ENCODE data around the gene DNAJC10.
"Not testable (repeated sequence)": the region's sequence is repeated elsewhere in the genome, so short reads cannot be mapped to it uniquely, and the experiment has no call there.

Gene DNAJC10, protein sequence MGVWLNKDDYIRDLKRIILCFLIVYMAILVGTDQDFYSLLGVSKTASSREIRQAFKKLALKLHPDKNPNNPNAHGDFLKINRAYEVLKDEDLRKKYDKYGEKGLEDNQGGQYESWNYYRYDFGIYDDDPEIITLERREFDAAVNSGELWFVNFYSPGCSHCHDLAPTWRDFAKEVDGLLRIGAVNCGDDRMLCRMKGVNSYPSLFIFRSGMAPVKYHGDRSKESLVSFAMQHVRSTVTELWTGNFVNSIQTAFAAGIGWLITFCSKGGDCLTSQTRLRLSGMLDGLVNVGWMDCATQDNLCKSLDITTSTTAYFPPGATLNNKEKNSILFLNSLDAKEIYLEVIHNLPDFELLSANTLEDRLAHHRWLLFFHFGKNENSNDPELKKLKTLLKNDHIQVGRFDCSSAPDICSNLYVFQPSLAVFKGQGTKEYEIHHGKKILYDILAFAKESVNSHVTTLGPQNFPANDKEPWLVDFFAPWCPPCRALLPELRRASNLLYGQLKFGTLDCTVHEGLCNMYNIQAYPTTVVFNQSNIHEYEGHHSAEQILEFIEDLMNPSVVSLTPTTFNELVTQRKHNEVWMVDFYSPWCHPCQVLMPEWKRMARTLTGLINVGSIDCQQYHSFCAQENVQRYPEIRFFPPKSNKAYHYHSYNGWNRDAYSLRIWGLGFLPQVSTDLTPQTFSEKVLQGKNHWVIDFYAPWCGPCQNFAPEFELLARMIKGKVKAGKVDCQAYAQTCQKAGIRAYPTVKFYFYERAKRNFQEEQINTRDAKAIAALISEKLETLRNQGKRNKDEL

DNA sequence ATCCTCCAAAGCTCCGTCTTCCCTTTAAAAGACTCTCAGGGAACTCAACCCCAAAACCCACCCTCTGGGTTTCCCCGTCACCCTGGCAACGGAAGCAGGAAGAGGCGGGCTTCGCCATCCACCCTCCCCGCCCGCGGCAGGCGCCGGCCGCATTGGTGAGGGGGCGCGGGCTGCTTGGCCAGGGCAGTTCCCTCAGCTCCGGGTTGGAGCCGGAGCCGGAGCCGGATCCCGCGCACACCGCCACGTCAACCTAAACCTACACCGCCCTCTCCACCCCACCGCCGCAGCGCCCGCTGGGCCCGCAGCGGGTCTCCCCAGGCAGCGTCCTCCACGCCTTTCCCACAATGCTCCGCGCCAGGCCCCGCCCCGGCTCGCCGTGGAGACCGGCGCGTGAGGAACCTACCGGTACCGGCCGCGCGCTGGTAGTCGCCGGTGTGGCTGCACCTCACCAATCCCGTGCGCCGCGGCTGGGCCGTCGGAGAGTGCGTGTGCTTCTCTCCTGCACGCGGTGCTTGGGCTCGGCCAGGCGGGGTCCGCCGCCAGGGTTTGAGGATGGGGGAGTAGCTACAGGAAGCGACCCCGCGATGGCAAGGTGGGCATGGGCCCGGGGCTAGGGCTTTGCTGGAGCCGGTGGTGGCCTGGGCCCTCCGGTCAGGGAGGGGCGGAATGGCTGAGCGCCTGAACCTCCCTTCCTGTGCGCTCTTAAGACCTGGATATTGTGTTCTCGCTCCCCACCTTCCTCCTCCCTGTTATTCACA lies at the start of gene DNAJC10:
Gene DNAJC10 (plus strand): TSS at position 366 of the 758 bp plus-strand sequence. CDS start 1,830 bp downstream, outside the sequence.
- ATAC-seq (peak; percentile 91), DNase-seq (peak; percentile 90)

DNA sequence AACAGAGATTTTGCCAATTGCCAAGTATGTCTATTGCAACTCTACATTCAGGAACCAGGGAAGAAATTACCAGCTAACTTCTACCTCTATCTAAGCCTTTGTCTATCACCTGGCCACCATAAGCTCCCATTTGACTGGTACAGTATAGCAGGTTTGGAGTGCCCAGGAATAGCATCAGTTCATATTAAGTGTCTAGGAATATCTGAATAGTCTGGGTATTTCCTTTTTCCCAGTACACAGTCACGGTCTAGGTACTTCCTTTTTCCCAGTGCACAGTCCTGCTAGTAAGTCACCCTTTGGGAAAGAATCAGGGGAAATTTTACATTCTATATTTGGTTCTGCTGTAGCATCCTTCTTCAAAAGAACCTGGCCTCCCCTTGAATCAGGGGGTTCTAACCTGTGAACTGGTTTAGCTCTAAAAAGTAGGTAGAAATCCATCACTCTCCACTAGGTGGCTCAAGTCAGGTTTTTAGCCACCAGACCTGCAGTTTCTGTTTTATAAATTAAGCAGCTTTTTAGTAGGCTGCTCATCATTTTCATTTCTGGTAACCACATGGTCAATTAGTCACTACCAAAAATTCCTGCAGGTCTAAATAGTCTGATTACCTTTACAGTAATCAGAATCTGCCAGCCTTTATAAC lies 49.3 kb upstream of the DNAJC10 start:
- peak; percentile 5 for DNase-seq
- ATAC-seq: peak; percentile 70

DNA sequence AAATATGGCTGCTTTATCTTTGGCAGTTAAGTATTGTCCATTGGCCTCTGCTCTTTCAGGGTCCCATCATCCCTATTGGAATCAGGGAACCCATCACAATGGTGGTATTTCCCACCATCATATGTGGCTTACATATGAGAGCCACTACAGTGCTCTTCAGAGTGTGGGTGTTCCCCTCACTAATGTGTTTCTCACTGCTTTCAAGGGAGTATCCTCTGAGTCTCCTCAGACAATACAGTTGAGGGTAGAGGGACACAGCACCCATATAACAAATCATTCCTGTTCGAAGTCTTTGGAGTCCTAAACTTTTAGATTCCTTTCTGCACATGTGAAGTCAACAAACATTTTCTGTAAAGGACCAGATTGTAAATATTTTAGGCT lies 48.8 kb upstream of the DNAJC10 start:
- no peak for ATAC-seq

DNA sequence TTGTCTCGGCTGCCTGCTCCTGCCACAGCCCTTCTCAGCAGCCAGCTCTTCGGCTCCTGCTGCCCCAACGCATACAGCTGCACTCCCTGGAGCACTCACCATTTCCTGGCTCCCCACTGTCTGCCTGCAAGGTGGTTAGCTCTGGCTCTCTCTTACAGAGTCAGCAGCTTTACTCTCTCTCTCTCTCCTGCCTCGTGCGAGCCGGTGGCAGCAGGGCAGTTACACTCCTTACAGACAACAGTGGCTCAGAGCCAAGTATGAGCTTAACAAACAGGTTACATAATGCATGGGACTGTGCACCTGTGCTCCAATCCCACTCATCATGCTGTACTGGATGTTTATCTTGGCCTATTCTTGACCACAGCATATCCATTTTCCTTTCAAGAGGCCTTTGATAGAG lies 47.4 kb upstream of the DNAJC10 start:
- ATAC-seq (no peak), DNase-seq (no peak)

More for the DNA sequence above, 48.8 kb upstream of the DNAJC10 start:
- no peak for DNase-seq

DNA sequence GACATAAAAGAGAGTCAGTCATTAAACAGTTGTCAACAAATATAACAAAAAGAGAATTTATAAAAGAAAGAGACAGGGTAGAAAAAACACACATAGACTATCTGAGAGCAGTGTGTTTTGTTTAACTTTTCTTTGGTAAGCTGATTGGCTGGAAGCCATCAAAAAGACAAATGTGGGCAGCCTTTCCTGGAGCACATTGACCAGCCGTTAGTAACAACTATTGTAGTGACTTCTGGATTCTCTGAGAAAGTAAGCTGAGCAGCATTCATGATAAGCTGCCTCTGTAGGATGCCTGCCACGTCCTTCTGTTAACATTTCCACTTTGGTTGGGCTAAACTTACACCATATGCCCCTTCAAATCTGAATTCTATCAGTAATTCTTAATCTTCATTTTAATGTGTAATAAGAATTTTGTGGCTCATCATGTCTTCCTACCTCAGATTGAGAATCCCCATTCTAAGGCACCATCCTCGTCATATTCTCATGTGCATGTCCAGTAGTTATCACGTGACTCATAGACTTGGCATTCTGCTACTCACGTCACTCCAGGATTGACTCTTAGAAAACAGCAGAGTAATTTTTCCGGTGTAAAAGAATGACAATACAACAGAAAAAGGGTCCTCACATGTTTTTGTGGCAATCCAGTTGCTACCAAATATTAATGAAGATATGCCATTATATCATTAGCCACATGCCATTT lies 43.4 kb upstream of the DNAJC10 start:
- ATAC-seq (no peak), DNase-seq (no peak)

DNA sequence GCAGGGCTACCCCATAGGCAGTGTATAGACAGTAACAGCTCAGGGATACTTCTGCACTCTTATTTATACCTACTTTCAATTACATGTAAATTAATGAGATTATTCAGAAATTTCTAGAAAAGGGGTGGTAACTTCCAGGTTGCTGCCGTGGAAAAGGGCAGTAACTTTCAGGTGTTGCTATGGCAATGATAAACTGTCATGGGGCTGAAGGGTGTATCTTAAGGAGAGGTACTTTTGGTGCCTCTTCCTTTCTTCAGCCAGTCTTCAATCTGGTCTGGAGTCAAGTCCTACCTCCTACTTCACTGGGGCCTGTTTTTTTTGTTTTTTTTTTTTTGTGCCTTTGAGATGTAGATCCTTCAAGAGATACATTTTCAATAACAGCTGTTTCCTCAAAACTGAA lies 35.2 kb upstream of the DNAJC10 start:
- no peak for ATAC-seq
- DNase-seq: no peak

DNA sequence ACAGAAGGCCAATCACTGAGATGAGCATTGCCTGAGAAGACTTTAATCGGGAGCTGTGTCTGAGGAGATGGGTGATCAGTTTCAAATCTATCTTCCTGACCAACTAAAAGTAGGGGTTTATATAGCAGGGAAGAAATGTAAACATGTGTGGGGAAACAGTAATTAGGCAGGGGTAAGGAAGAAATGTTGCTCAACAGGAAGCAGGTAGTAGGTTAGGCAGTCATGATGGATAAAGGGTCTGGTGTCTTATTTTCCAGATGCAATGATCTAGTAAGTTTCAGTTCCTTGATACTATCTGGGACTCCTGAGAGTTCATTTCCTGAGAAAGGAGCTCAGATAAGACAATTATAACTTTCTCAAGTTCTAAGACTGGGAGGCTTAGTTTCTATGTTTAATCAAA lies 33.8 kb upstream of the DNAJC10 start:
- DNase-seq: no peak
- ATAC-seq: no peak

DNA sequence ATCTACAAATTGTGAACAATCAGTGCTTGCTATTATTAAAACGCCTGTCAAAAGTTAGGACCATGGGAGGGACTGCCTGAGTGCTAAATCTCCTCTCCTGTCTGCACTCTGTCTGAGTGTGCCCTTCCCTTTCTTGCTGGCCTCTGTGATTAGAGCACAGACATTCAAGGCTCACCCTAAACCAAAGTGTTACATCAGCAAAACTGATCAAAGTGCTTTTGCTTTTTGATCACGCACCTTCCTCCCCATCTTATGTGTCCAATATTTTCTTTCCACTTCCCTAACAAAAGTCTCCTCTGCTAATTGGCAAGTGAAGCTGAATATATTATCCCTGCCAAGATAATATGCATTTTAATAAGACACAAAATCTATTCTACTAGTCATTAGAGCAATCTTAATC lies 30.5 kb upstream of the DNAJC10 start:
- ATAC-seq (no peak), DNase-seq (no peak)

DNA sequence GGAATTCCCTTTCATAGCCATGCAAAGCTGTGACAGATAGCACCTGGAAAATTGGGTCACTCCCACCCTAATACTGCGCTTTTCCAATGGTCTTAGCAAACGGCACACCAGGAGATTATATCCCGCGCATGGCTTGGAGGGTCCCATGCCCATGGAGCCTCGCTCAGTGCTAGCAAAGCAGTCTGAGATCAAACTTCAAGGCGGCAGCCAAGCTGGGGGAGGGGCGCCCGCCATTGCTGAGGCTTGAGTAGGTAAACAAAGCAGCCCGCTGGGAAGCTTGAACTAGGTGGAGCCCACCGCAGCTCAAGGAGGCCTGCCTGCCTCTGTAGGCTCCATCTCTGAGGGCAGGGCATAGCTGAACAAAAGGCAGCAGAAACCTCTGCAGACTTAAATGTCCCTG lies 29.3 kb upstream of the DNAJC10 start:
- not testable (repeated sequence) for DNase-seq, ATAC-seq

DNA sequence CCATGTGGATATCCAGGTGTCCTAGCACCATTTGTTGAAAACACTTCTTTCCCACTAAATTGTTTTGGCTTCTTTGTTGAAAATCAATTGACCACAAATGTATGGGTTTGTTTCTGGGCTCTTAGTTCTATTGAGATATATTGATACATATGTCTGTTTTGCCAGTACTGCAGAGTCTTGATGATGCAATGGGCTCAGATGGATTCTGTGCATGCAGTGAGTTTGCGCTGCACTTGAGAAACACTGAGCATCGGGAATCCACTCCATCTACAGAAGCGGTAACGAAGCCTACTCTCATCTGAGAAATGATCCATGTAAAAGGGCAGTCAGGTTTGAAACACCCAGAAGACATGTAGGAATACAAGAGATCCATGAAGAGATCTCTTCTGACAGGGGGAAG lies 21.9 kb upstream of the DNAJC10 start:
- DNase-seq (no peak), ATAC-seq (no peak)

DNA sequence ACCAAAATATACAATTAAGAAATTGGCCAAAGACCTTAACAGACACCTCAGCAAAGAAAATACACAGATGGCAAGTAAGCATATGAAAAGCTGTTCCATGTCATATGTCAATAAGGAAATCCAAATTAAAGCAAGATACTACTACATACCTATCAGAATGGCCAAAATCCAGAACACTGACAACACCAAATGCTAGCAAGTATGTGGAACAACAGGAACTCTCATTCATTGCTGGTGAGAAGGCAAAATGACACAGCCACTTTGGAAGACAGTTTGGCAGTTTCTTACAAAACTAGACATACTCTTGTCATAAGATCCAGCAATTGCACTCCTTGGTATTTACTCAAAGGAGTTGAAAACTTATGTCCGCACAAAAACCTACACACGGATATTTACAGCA lies 20.3 kb upstream of the DNAJC10 start:
- no peak for DNase-seq

DNA sequence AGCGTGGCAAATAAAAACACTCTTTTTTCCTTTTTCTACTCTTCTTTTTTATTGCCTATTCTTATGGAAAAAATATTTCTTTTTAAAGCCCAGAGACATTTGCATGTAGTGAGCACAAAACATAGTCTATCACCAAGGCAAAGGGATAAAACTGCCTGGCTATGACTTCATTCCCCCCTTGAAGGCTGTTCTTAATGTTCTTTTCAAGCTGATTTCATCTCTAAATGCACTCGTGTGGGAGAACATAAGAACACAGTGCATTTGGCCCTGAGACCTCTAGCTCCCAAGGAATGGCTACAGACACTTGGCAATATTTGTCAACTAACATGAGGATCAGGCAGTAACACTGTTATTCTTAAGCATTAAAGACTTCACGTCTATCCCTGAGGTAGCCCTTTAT lies 17.4 kb upstream of the DNAJC10 start:
- ATAC-seq (no peak), DNase-seq (no peak)

More for the DNA sequence above, 20.3 kb upstream of the DNAJC10 start:
- ATAC-seq: no peak

DNA sequence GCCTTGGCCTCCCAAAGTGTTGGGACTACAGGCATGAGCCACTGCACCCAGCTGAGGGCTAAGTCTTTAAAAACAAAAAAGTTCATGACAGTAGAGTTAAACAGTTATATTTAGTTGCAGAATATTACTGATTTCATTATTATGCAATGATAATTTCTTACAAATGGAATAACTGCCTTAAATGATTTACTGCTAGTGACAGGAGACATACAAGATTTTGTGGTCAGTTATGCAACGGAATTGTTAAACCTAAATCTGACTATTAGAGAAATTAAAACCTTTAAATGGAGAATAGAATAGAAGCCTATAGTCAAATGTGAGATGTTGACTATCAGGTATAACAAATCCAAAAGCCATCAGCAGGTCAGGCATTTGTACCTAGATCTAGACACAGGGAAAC lies 10.3 kb upstream of the DNAJC10 start:
- DNase-seq (no peak), ATAC-seq (no peak)

DNA sequence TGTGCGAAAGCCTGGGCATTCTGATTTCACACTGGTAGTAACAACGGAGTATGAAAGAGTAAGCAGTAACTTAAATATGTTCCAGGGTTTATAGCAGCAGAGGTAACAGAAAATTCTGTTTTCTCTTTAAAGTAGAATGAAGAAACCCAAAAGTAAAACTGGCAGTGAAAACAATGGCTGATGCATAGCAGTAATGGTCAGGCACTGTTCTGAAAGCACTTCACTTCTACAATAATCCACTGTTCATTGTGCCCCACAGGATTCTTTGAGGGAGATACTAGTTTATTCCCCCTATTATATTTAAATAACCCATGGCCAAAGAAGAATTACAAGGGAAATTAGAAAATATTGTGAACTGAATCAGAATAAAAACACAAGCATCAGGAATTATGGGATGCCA lies 9.3 kb upstream of the DNAJC10 start:
- no peak for DNase-seq
- ATAC-seq: no peak

DNA sequence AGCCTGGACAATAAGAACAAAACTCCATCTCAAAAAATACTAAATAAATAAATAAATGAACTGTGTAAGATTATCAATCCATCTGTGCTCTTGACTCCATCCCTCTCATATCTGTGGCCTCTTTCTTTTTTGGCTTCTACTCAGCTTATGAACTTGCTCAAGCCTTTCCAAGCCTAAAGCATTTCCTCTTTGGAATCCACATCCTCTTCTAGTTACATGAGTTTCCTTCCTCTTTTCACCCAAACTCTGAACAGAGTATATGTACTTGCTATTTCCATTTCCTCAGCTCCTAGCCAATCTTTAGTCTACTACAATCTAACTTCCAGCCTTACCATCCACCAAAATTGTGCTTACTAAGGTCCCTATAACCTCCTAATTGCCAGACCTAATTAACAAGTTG lies 2.5 kb upstream of the DNAJC10 start:
- DNase-seq (no peak), ATAC-seq (no peak)

DNA sequence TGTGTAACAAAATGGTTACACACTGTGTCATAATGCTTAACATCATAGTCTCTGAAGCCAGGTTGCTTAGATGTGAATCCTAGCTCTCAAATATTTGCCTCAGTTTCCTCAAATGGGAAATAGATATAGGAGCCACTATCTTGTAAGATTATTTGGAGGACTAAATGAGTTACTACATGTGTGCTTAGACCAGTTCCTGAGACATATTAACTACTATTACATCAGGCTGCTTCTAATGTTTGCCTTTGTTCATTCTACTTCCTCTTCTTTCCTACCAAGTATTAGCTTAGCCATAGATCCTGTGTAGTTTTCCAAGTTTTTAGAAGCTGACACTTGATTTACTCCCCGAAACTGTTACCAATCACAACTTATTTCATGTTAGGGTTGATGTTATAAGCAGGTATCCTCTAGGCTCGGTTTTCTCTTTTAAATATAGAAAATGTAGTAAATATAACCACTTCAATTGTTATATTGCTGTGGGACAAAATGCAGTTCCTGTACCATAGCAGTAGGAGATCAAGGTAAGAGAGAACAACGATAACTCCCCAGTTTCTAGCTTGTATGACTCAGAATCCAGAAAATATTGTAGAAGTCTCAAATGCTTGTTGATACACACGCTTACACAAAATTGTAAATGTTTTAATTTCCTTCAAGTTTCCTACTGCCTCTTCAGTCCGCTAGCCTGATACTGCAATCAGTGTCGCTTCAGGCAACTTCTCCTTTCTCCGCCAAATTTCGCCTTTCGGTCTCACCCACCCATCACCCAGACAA lies 751 bp upstream of the DNAJC10 start:
- ATAC-seq (peak; percentile 3), DNase-seq (no peak)

DNA sequence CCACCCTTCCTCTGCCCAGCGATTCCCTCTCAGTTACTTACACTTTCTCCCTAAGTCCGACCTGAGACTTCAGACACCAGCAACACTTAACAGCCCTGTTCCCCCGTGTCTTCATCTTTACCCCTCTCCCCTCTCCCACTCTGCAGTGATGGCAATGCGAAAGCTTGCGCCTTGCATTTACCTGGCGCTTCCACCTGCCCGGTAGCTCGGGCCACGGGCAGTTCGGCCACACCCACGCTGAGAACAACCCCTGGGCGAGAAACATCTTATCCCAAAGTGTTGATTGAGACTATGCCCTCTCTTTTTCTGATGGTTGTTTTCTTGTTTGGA lies 558 bp downstream of the DNAJC10 start:
- peak; percentile 19 for DNase-seq
- ATAC-seq: no peak

DNA sequence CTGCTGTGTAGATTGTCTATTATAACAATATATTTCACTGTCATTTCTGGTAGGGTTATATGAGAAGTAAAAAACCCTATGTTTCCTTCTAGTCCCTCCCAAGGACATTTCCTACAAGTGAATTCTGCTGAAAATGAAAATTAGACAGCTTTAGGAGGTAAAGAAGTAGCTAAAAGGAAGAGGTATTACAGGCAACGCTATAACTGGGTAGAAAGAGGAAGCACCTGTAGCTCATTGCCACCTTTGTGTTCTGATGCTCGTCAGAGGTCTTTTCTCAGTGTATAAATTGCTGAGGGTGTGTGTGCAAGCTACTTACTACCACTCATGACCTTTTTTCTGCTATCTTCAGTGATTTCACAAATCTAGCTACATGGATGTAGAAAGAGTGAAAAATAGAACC lies 1.4 kb downstream of the DNAJC10 start:
- ATAC-seq (no peak), DNase-seq (no peak)

DNA sequence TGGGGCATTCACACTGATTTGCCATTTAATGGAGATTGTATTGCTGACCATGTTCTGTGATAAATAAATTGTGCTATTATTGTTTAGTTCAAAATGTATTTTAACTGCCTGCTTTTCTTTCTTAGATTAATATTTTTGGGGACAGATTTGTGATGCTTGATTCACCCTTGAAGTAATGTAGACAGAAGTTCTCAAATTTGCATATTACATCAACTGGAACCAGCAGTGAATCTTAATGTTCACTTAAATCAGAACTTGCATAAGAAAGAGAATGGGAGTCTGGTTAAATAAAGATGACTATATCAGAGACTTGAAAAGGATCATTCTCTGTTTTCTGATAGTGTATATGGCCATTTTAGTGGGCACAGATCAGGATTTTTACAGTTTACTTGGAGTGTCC lies 1.8 kb downstream of the DNAJC10 start:
- no peak for ATAC-seq
- DNase-seq: no peak

DNA sequence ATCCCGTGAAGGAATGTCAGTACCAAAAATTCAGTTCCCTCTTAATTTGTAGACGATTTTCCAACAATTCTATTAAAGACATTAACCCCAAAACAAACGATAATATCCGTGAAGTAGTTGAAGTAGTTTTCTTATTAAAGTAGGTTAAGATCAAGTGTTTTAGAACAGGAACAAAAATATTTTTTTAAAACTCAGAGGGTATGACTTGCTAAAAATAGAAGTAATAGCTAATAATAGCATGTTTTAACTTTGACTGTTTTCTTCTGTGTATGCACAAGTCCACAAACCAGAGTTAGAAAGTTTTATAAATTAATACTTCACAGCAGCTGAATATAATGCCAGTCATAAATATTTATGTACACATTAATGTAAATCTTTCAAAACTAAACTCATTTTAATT lies 2.4 kb downstream of the DNAJC10 start:
- DNase-seq (no peak), ATAC-seq (no peak)

DNA sequence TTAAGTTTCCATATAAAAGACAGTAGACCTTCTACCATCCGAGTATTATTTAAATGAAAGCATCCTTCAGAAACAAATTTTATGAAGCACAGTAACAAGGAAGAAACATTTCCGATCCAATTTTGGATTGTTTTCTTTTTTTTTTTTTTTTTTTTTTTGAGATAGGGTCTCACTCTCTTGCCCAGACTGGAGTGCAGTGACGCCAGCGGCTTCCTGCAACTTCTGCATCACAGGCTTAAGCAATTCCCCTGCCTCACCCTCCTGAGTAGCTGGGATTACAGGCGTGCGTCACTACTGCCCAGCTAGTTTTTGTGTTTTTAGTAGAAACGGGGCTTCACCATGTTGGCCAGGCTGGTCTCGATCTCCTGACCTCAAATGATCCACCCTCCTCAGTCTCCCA lies 3.1 kb downstream of the DNAJC10 start:
- ATAC-seq, DNase-seq: not testable (repeated sequence)

Data from stimulated activated naive CD8-positive, alpha-beta T cell treated with anti-CD3 and anti-CD28 coated beads, Interleukin-15, Interleukin-2, amounts not matched to agents 100 U/mL and 50 U/mL, for 24 hours (primary cell).